Suprapubic skin (tissue), 3 donors: ENCODE measurements around the gene MAST4.

Experiments
- EP300 ChIP-seq: sonication (generic); formaldehyde crosslinking; IDR thresholded peaks from one replicate; pipeline ENCODE4 v1.6.1; 2017; ENCODE audit warnings: antibody characterized with exemption
- TF ChIP-seq, protein P1 (sequence below), 2 donors: fragments of 200-600 bp in 1 of 2; fragments of 450-650 bp in 1 of 2; sonication (generic) in 1 of 2; IDR thresholded peaks; one replicate each; pipeline ENCODE4 v1.5.1; 2016 to 2019; ENCODE audit warnings: antibody characterized with exemption in 2 of 2, mild to moderate bottlenecking in 1 of 2, moderate library complexity in 1 of 2

DNA sequence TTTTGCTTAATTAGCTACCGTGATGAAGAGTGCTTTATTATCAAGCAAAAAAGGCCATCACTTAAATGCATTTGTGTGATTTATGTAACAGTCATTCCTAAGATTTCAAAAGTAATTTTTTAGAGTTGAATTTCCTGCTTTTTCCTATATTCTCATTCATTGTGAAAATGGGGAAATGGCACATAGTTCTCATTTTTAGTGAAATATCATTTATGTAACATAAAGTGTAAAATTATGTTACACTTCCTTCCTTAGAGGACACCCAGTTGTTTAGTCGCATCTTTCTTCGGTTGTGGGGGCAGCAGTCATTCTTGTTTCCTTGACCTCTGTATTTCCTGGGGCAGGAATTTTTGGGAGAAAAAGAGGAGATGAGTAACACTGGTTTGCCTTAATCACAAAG is 142.8 kb downstream of the MAST4 start:
- TF ChIP-seq, protein P1, sequence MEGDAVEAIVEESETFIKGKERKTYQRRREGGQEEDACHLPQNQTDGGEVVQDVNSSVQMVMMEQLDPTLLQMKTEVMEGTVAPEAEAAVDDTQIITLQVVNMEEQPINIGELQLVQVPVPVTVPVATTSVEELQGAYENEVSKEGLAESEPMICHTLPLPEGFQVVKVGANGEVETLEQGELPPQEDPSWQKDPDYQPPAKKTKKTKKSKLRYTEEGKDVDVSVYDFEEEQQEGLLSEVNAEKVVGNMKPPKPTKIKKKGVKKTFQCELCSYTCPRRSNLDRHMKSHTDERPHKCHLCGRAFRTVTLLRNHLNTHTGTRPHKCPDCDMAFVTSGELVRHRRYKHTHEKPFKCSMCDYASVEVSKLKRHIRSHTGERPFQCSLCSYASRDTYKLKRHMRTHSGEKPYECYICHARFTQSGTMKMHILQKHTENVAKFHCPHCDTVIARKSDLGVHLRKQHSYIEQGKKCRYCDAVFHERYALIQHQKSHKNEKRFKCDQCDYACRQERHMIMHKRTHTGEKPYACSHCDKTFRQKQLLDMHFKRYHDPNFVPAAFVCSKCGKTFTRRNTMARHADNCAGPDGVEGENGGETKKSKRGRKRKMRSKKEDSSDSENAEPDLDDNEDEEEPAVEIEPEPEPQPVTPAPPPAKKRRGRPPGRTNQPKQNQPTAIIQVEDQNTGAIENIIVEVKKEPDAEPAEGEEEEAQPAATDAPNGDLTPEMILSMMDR (IDR thresholded peaks at IDR 0.05), result no peak
- no peak for TF ChIP-seq EP300
